ENCODE measurements around the gene CACNA1G. TPM values are rescaled to one million over a fixed set of nuclear protein-coding genes. Genes with fewer than 3 reads are reported as not detected.

The CACNA1G gene
- total and polyA plus RNA-seq, 2 donors from 2014 or later = 0.06 TPM; not detected in 1

- Histone ChIP-seq H3K36me3 (ENCODE audit: control insufficient read depth in 2 of 3, insufficient read depth in 3 of 3, low read length in 3 of 3) (no peaks in the 10 kb centered on the region), H3K27ac (ENCODE audit: low read depth in 2 of 2, low read length in 2 of 2) (no peak overlapping the region), H3K4me3 (ENCODE audit: low read length in 3 of 3) (no peak overlapping the region), H3K9me3 (ENCODE audit: control insufficient read depth in 2 of 3, insufficient read depth in 1 of 3, low read length in 3 of 3) (no peaks in the 10 kb centered on the region), H3K9ac (ENCODE audit: low read length in 3 of 3) (no peak overlapping the region), H3K4me1 (ENCODE audit: control insufficient read depth in 2 of 3, insufficient read depth in 2 of 3, low read depth in 1 of 3, low read length in 3 of 3) (no peaks in the 10 kb centered on the region), H3K27me3 (ENCODE audit: control insufficient read depth, insufficient read depth, low read length) (no peaks in the 10 kb centered on the region)
- DNase-seq (no peak), FAIRE-seq (no peak)
- no peak for TF ChIP-seq CTCF (IDR thresholded peaks at IDR 0.05; ENCODE audit: borderline replicate concordance, extremely low read depth, insufficient read depth)
- intact Hi-C loops (cut with DNase I) = no loop called here
These were observed 38.0 kb downstream of the CACNA1G start for GRCh38 chr17:50598487-50598886.

- H3K36me3 ChIP-seq (ENCODE audit: control insufficient read depth in 2 of 3, insufficient read depth in 3 of 3, low read length in 3 of 3) = no peaks in the 10 kb centered on the region
- DNase-seq (no peak), FAIRE-seq (no peak)
- no peaks in the 10 kb centered on the region for H3K27me3 ChIP-seq (ENCODE audit: control insufficient read depth, insufficient read depth, low read length)
- no peak overlapping the region for H3K9ac ChIP-seq (ENCODE audit: low read length in 3 of 3)
- H3K9me3 ChIP-seq (ENCODE audit: control insufficient read depth in 2 of 3, insufficient read depth in 1 of 3, low read length in 3 of 3) = no peaks in the 10 kb centered on the region
- H3K4me1 ChIP-seq (ENCODE audit: control insufficient read depth in 2 of 3, insufficient read depth in 2 of 3, low read depth in 1 of 3, low read length in 3 of 3) = no peaks in the 10 kb centered on the region
- H3K27ac ChIP-seq (ENCODE audit: low read depth in 2 of 2, low read length in 2 of 2) = no peak overlapping the region
- intact Hi-C loops (cut with DNase I) = no loop called here
- no peak overlapping the region for H3K4me3 ChIP-seq (ENCODE audit: low read length in 3 of 3)
- no peak for TF ChIP-seq CTCF (IDR thresholded peaks at IDR 0.05; ENCODE audit: borderline replicate concordance, extremely low read depth, insufficient read depth)
These were observed 39.1 kb downstream of the CACNA1G start for GRCh38 chr17:50599606-50600005.

- no peak overlapping the region for H3K4me3 ChIP-seq (ENCODE audit: low read length in 3 of 3)
- no peak for DNase-seq
- no peak for TF ChIP-seq CTCF (IDR thresholded peaks at IDR 0.05; ENCODE audit: borderline replicate concordance, extremely low read depth, insufficient read depth)
- no peak overlapping the region for H3K27ac ChIP-seq (ENCODE audit: low read depth in 2 of 2, low read length in 2 of 2)
- H3K9ac ChIP-seq (ENCODE audit: low read length in 3 of 3) = no peak overlapping the region
- no peaks in the 10 kb centered on the region for H3K36me3 ChIP-seq (ENCODE audit: control insufficient read depth in 2 of 3, insufficient read depth in 3 of 3, low read length in 3 of 3)
- no peaks in the 10 kb centered on the region for H3K27me3 ChIP-seq (ENCODE audit: control insufficient read depth, insufficient read depth, low read length)
- H3K9me3 ChIP-seq (ENCODE audit: control insufficient read depth in 2 of 3, insufficient read depth in 1 of 3, low read length in 3 of 3) = no peaks in the 10 kb centered on the region
- no peaks in the 10 kb centered on the region for H3K4me1 ChIP-seq (ENCODE audit: control insufficient read depth in 2 of 3, insufficient read depth in 2 of 3, low read depth in 1 of 3, low read length in 3 of 3)
- intact Hi-C loops (cut with DNase I) = no loop called here
- FAIRE-seq = no peak
These were observed 41.4 kb downstream of the CACNA1G start for GRCh38 chr17:50601823-50602375.

- H3K4me1 ChIP-seq (ENCODE audit: control insufficient read depth in 2 of 3, insufficient read depth in 2 of 3, low read depth in 1 of 3, low read length in 3 of 3) = no peaks in the 10 kb centered on the region
These were observed 42.3 kb downstream of the CACNA1G start for GRCh38 chr17:50602836-50603235.

More at GRCh38 chr17:50602836-50603235, 42.3 kb downstream of the CACNA1G start:
- intact Hi-C loops (cut with DNase I) = no loop called here
- Histone ChIP-seq H3K9me3 (ENCODE audit: control insufficient read depth in 2 of 3, insufficient read depth in 1 of 3, low read length in 3 of 3) (no peaks in the 10 kb centered on the region), H3K4me3 (ENCODE audit: low read length in 3 of 3) (no peak overlapping the region), H3K27me3 (ENCODE audit: control insufficient read depth, insufficient read depth, low read length) (no peaks in the 10 kb centered on the region), H3K9ac (ENCODE audit: low read length in 3 of 3) (no peak overlapping the region), H3K36me3 (ENCODE audit: control insufficient read depth in 2 of 3, insufficient read depth in 3 of 3, low read length in 3 of 3) (no peaks in the 10 kb centered on the region), H3K27ac (ENCODE audit: low read depth in 2 of 2, low read length in 2 of 2) (no peak overlapping the region)
- TF ChIP-seq CTCF (IDR thresholded peaks at IDR 0.05; ENCODE audit: borderline replicate concordance, extremely low read depth, insufficient read depth) = no peak
- FAIRE-seq (no peak), DNase-seq (no peak)

Data from kidney (tissue), 14 donors.